ENCODE data around the gene TOR1AIP2. TPM values are rescaled to one million over a fixed set of nuclear protein-coding genes. Genes with fewer than 3 reads are reported as not detected.
A peak's percentile ranks its signal among the peaks of the same experiment; 100 is the strongest.

Gene TOR1AIP2
- total and polyA plus RNA-seq, 2 of the 13 experiments (the other 11 are each of a cell fraction or from before 2014, with no cell fraction given), result 35.2 to 65.8 TPM

GRCh38 chr1:179882253-179883039 is 4.8 kb upstream of the TOR1AIP2 start, which contains the start of gene TOR1AIP1 (continued):
- TF ChIP-seq ZNF276 (CRISPR knock-in tag; IDR thresholded peaks at IDR 0.05; ENCODE audit: low read depth) (no peak), KMT2B (CRISPR knock-in tag; IDR thresholded peaks at IDR 0.05) (peak; percentile 98), ZNF687 (CRISPR knock-in tag; IDR thresholded peaks at IDR 0.05) (peak; percentile 96), ZNF557 (CRISPR knock-in tag; IDR thresholded peaks at IDR 0.05) (peak; percentile 85), HDAC1 (CRISPR knock-in tag; IDR thresholded peaks at IDR 0.05) (peak; percentile 89), KDM6A (CRISPR knock-in tag; IDR thresholded peaks at IDR 0.05; ENCODE audit: low read depth) (no peak), REST (IDR thresholded peaks at IDR 0.05; ENCODE audit: borderline replicate concordance in 1 of 2, low read depth in 1 of 2, low read length in 2 of 2) (peak in 1 of 2 experiments; percentile 72; a peak in 2 of 4 replicates), IKZF4 (CRISPR knock-in tag; IDR thresholded peaks at IDR 0.05; ENCODE audit: borderline replicate concordance, low read depth, not compliant biosample characterization) (no peak), SNAPC2 (CRISPR knock-in tag; IDR thresholded peaks at IDR 0.05) (no peak), TEAD3 (CRISPR knock-in tag; optimal IDR thresholded peaks at IDR 0.05; ENCODE audit: borderline replicate concordance) (peak; percentile 34), ZNF234 (CRISPR knock-in tag; conservative IDR thresholded peaks at IDR 0.05) (peak; percentile 94; the same call in 1 of the 2 replicates), CENPX (CRISPR knock-in tag; IDR thresholded peaks at IDR 0.05) (no peak), KLF16 (CRISPR knock-in tag; IDR thresholded peaks at IDR 0.05) (peak in 1 of 2 experiments; percentile 92; a peak in 2 of 4 replicates), KLF13 (CRISPR knock-in tag; IDR thresholded peaks at IDR 0.05) (peak; percentile 37; the same call in 1 of the 2 replicates), CREB1 (IDR thresholded peaks at IDR 0.05) (peak; percentile 91), CREB1 (CRISPR knock-in tag; IDR thresholded peaks at IDR 0.05) (peak; percentile 97)

Measured in HepG2 (cell line).